Mesenchymal stem cell (in vitro differentiated cells and primary cell): ENCODE measurements around the gene BAG2.

Source experiments
- DNase-seq: peaks from one replicate; pipeline ENCODE4 v3.0.0-alpha.2; 2013
- H2AFZ ChIP-seq: one replicate; pipeline ENCODE4 v1.6.1; 2013; ENCODE audit warnings: low read depth, mild to moderate bottlenecking, control low read depth, inconsistent platforms, low read length, moderate library complexity
- H2AK5ac ChIP-seq: 2 replicates; pipeline ENCODE4 v1.6.1; 2013; ENCODE audit warnings: low read length, moderate library complexity, mild to moderate bottlenecking, inconsistent platforms; ENCODE audit not compliant: severe bottlenecking
- H2BK120ac ChIP-seq: one replicate; pipeline ENCODE4 v1.6.1; 2013; ENCODE audit warnings: low read depth, mild to moderate bottlenecking, inconsistent platforms, low read length, moderate library complexity
- H2BK12ac ChIP-seq, 2 experiments: one replicate each; pipeline ENCODE4 v1.6.1; 2013; ENCODE audit warnings: inconsistent platforms in 2 of 2, low read length in 2 of 2, mild to moderate bottlenecking in 2 of 2, moderate library complexity in 2 of 2, control low read depth in 1 of 2
- H2BK15ac ChIP-seq: one replicate; pipeline ENCODE4 v1.6.1; 2013; ENCODE audit warnings: mild to moderate bottlenecking, low read depth, inconsistent platforms; ENCODE audit not compliant: poor library complexity, severe bottlenecking
- H2BK5ac ChIP-seq: 2 replicates; pipeline ENCODE4 v1.6.1; 2013; ENCODE audit warnings: low read depth, mild to moderate bottlenecking, low read length, control low read depth, inconsistent platforms; ENCODE audit not compliant: poor library complexity, severe bottlenecking
- H3K14ac ChIP-seq, 2 experiments: one replicate each; pipeline ENCODE4 v1.6.1; 2013; ENCODE audit warnings: inconsistent platforms in 2 of 2, low read length in 2 of 2, control low read depth in 1 of 2, mild to moderate bottlenecking in 1 of 2, moderate library complexity in 1 of 2
- H3K18ac ChIP-seq, 2 experiments: one replicate each; pipeline ENCODE4 v1.6.1; 2013; ENCODE audit warnings: inconsistent platforms in 2 of 2, low read length in 2 of 2, control low read depth in 1 of 2, low read depth in 1 of 2, mild to moderate bottlenecking in 1 of 2
- H3K23ac ChIP-seq, 2 experiments: one replicate each; pipeline ENCODE4 v1.6.1; 2013; ENCODE audit warnings: inconsistent platforms in 2 of 2, low read length in 2 of 2, mild to moderate bottlenecking in 2 of 2, moderate library complexity in 2 of 2, control low read depth in 1 of 2
- H3K27ac ChIP-seq: 2 replicates; pipeline ENCODE4 v1.5.1; 2013; ENCODE audit warnings: mild to moderate bottlenecking, moderate library complexity, low read length, control low read depth, inconsistent platforms; ENCODE audit not compliant: poor library complexity, severe bottlenecking
- H3K27me3 ChIP-seq, 2 experiments: 2 replicates each; pipeline versions ENCODE4 v1.6.1 to v1.7.0; 2013; ENCODE audit warnings: low read length in 2 of 2, mild to moderate bottlenecking in 2 of 2, moderate library complexity in 2 of 2, control low read depth in 1 of 2, inconsistent platforms in 1 of 2; ENCODE audit not compliant: control insufficient read depth in 1 of 2, insufficient read depth in 1 of 2
- H3K36me3 ChIP-seq, 2 experiments: 2 replicates each; pipeline versions ENCODE4 v1.6.1 to v1.7.0; 2013; ENCODE audit warnings: low read length in 2 of 2, control low read depth in 1 of 2, inconsistent platforms in 1 of 2, low read depth in 1 of 2, mild to moderate bottlenecking in 1 of 2; ENCODE audit not compliant: insufficient read depth in 2 of 2, control insufficient read depth in 1 of 2
- H3K4ac ChIP-seq, 2 experiments: one replicate each; pipeline ENCODE4 v1.6.1; 2013; ENCODE audit warnings: inconsistent platforms in 2 of 2, low read length in 2 of 2, mild to moderate bottlenecking in 2 of 2, moderate library complexity in 2 of 2, control low read depth in 1 of 2, low read depth in 1 of 2
- H3K4me1 ChIP-seq: 2 replicates; pipeline ENCODE4 v1.6.1; 2013; ENCODE audit warnings: low read depth, low read length, control low read depth; ENCODE audit not compliant: control insufficient read depth, insufficient read depth
- H3K4me2 ChIP-seq: 2 replicates; pipeline ENCODE4 v1.6.1; 2013; ENCODE audit warnings: low read length, mild to moderate bottlenecking, inconsistent platforms; ENCODE audit not compliant: poor library complexity, severe bottlenecking
- H3K4me3 ChIP-seq, 2 experiments: 2 replicates each; pipeline versions ENCODE4 v1.5.1 to v1.7.0; 2013; ENCODE audit warnings: low read length in 2 of 2, mild to moderate bottlenecking in 2 of 2, control low read depth in 1 of 2, low read depth in 1 of 2; ENCODE audit not compliant: insufficient read depth in 1 of 2
- H3K79me1 ChIP-seq: replicated peaks from 2 replicates; pipeline ENCODE4 v1.6.1; 2013; ENCODE audit warnings: mild to moderate bottlenecking, control low read depth, low read length, inconsistent platforms; ENCODE audit not compliant: poor library complexity, severe bottlenecking
- H3K9ac ChIP-seq: 2 replicates; pipeline ENCODE4 v1.7.0; 2013; ENCODE audit warnings: mild to moderate bottlenecking, low read length, moderate library complexity
- H3K9me3 ChIP-seq: 2 replicates; pipeline ENCODE4 v1.7.0; 2013; ENCODE audit warnings: mild to moderate bottlenecking, low read length; ENCODE audit not compliant: control insufficient read depth
- H4K8ac ChIP-seq: one replicate; pipeline ENCODE4 v1.6.1; 2013; ENCODE audit warnings: inconsistent platforms, mild to moderate bottlenecking, low read length, moderate library complexity
- H4K91ac ChIP-seq: one replicate; pipeline ENCODE4 v1.6.1; 2013; ENCODE audit warnings: mild to moderate bottlenecking, low read length, inconsistent platforms
- WGBS: methylation state at CpG from one replicate; pipeline ENCODE4 v1.1.7; 2013; ENCODE audit warnings: mixed read lengths; 5-methylcytosine and 5-hydroxymethylcytosine counted together

Gene BAG2

DNA sequence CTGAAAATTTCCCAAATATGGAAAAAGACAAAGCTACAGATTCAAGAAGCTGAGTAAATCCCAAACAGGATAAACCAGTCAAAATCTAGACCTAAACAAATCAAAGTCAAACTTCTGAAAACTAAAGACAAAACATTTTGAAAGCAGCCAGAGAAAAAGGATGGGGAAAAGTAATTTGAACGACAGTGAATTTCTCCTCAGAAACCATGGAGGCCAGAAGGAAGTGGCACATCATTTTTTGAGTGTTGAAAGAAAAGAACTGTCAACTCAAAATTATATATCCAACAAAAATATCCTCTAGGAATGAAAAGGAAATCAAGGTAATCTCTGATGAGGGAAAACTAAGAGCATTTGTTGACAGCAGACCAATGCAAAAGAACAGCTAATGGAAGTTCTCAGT, 43.1 kb downstream of the BAG2 start:
- no peak overlapping the region for H3K4me3 ChIP-seq
- no peaks in the 10 kb centered on the region for H3K27me3 ChIP-seq
- H3K14ac ChIP-seq, result no peak overlapping the region
- H2AFZ ChIP-seq, result no peak overlapping the region
- WGBS, result no CpG with 5 or more reads among the region's 1 CpG
- H3K4ac ChIP-seq, result no peak overlapping the region
- no peak overlapping the region for H2BK15ac ChIP-seq
- no peak overlapping the region for H2BK12ac ChIP-seq
- H3K9ac ChIP-seq, result no peak overlapping the region
- H3K79me1 ChIP-seq, result peaks cover 8% of the 10 kb centered on the region
- no peak overlapping the region for H3K18ac ChIP-seq
- no peak overlapping the region for H3K23ac ChIP-seq
- no peak overlapping the region for H3K27ac ChIP-seq
- DNase-seq, result no peak
- H3K4me1 ChIP-seq, result peaks cover 7% of the 10 kb centered on the region
- H3K4me2 ChIP-seq, result no peak overlapping the region
- H4K8ac ChIP-seq, result no peak overlapping the region
- H3K9me3 ChIP-seq, result no peaks in the 10 kb centered on the region
- no peak overlapping the region for H2BK120ac ChIP-seq
- no peak overlapping the region for H2BK5ac ChIP-seq
- H3K36me3 ChIP-seq, result peaks cover 0 to 8% of the 10 kb centered on the region in 2 experiments
- no peak overlapping the region for H2AK5ac ChIP-seq
- H4K91ac ChIP-seq, result no peak overlapping the region

- H2BK12ac ChIP-seq, result no peak overlapping the region
- no peak overlapping the region for H2BK15ac ChIP-seq
- 93% methylated on average over 6 of the region's 7 CpGs for WGBS
- no peak overlapping the region for H3K4ac ChIP-seq
- no peak overlapping the region for H3K27ac ChIP-seq
- no peaks in the 10 kb centered on the region for H3K27me3 ChIP-seq
- H2AFZ ChIP-seq, result no peak overlapping the region
- no peak overlapping the region for H3K23ac ChIP-seq
- H3K4me1 ChIP-seq, result peaks cover 7% of the 10 kb centered on the region
- H3K79me1 ChIP-seq, result peaks cover 10% of the 10 kb centered on the region
- H3K4me3 ChIP-seq, result no peak overlapping the region
- no peak overlapping the region for H2AK5ac ChIP-seq
- H3K9me3 ChIP-seq, result no peaks in the 10 kb centered on the region
- H2BK120ac ChIP-seq, result no peak overlapping the region
- no peak overlapping the region for H2BK5ac ChIP-seq
- H3K36me3 ChIP-seq, result peaks cover 0 to 4% of the 10 kb centered on the region in 2 experiments
- H3K18ac ChIP-seq, result no peak overlapping the region
- no peak overlapping the region for H3K4me2 ChIP-seq
- no peak overlapping the region for H3K9ac ChIP-seq
- no peak overlapping the region for H4K8ac ChIP-seq
- no peak overlapping the region for H4K91ac ChIP-seq
- no peak for DNase-seq
- H3K14ac ChIP-seq, result no peak overlapping the region
Observed at GRCh38 chr6:57216235-57217101, 44.3 kb downstream of the BAG2 start.

DNA sequence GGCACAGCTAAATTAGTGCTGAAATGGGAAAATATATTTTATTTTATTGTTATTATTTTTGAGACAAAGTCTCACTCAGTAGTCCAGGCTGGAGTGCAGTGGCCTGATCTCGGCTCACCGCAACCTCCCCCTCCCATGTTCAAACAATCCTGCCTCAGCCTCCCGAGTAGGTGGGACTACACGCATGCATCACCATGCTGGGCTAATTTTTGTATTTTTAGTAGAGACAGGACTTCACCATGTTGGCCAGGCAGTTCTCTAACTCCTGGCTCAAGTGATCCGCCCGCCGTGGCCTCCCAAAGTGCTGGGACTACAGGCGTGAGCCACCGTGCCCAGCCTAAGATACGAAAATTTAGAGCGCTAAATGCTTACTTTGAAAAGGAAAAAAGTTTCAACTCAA, 45.1 kb downstream of the BAG2 start:
- no peak for DNase-seq
- Histone ChIP-seq H3K4me3 (no peak overlapping the region), H3K4me1 (peaks cover 5% of the 10 kb centered on the region), H3K79me1 (peaks cover 10% of the 10 kb centered on the region), H4K91ac (no peak overlapping the region), H3K23ac (no peak overlapping the region), H3K27me3 (no peaks in the 10 kb centered on the region), H3K27ac (no peak overlapping the region), H2AK5ac (no peak overlapping the region), H3K4me2 (no peak overlapping the region), H2BK12ac (no peak overlapping the region), H2BK5ac (no peak overlapping the region), H4K8ac (no peak overlapping the region), H3K14ac (no peak overlapping the region), H3K4ac (no peak overlapping the region), H3K36me3 (peaks cover 4% of the 10 kb centered on the region in 2 experiments), H3K9ac (no peak overlapping the region), H3K9me3 (no peaks in the 10 kb centered on the region), H2BK120ac (no peak overlapping the region), H2AFZ (no peak overlapping the region), H3K18ac (no peak overlapping the region), H2BK15ac (no peak overlapping the region)
- 96% methylated on average over 10 of the region's 11 CpGs for WGBS

DNA sequence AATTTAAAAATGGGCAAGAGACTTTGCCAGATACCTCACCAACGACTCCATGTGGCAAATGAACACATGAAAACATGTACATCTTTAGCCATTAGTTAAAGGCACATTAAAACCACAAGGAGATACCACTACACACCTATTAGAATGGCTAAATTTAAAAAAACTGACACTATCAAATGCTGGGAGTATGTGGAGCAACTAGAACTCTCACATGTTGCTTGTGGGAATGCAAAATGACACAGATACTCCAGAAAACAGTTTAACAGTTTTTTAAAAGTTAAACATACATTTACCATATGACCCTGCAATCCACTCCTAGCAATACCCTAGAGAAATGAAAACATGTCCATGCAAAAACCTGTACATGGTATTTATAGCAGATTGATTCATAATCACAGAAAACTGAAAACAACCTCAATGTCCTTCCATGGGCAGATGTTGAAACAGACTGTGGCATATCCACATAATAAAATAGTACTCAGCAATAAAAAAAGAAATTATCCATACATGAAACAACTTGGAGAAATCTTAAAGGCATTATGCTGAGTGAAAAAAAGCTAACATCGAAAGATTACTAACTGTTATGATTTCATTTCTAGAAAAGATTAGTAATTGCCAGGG, 48.1 kb downstream of the BAG2 start:
- Histone ChIP-seq H2BK120ac (no peak overlapping the region), H2BK5ac (no peak overlapping the region), H3K27me3 (no peaks in the 10 kb centered on the region), H3K4me2 (no peak overlapping the region), H3K9me3 (no peaks in the 10 kb centered on the region), H3K36me3 (peaks cover 0 to 4% of the 10 kb centered on the region in 2 experiments), H3K9ac (peak overlapping the region; percentile 98), H2BK12ac (no peak overlapping the region), H2BK15ac (no peak overlapping the region), H3K23ac (no peak overlapping the region), H3K4me1 (peaks cover 3% of the 10 kb centered on the region), H3K79me1 (peaks cover 5% of the 10 kb centered on the region), H3K4me3 (peak overlapping the region in 1 of 2 experiments; percentile 94), H2AFZ (no peak overlapping the region), H3K14ac (no peak overlapping the region), H4K8ac (no peak overlapping the region), H3K18ac (no peak overlapping the region), H2AK5ac (no peak overlapping the region), H3K27ac (no peak overlapping the region), H4K91ac (no peak overlapping the region), H3K4ac (no peak overlapping the region)
- 100% methylated on average over 2 of the region's 2 CpGs for WGBS
- no peak for DNase-seq
